Smooth muscle cell of trachea (primary cell): ENCODE measurements around the gene ZNF667. TPM values are rescaled to one million over a fixed set of nuclear protein-coding genes. Genes with fewer than 3 reads are reported as not detected.

ENCODE experiments used
- total RNA-seq: library from RNA; depleted of rRNA; stranded (reverse); fragments of >200 nt; gene quantifications from 2 replicates; pipeline ENCODE4 v1.2.1, GENCODE V29; 2014

Gene ZNF667
- 3.9 and 7.6 TPM in 2 replicates for total RNA-seq

DNA sequence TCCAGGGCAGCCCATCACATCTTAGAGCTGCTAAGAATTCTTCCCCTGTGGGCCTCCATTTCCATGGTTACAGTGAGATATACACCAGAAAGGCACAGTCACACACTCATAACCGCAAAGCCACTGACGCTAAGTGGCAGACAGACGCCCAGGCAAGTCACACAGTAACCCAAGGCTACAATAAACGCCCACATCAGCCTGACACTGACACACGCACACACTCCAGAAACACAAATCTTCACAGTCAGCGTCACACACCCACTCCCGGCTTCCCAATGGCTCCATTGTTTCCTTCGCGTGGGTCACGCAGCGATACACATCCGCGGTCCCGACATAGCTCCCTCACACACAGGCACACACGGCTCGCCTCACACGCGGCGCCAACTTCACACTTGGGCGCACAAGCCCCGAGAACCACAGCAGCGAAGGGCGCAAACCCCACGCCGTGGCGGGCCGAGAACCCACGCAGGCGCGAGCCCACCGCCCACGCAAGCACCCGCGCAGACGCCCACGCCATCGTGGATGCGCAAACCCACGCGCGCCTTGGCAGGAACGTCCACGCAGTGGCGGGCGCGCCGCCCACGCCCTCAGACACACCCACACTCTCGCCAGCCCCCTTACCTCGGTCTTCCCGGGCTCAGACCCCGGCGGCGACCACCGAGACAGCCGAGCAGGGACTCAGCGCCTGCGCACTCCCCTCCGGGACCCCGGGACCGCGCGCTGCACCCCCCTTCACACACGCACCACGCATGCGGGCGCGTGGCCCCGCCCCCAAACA lies at the start of gene ZNF667:
Gene ZNF667 (minus strand): TSS at position 695 of the 778 bp plus-strand sequence. CDS start 14,975 bp downstream, outside the sequence.

DNA sequence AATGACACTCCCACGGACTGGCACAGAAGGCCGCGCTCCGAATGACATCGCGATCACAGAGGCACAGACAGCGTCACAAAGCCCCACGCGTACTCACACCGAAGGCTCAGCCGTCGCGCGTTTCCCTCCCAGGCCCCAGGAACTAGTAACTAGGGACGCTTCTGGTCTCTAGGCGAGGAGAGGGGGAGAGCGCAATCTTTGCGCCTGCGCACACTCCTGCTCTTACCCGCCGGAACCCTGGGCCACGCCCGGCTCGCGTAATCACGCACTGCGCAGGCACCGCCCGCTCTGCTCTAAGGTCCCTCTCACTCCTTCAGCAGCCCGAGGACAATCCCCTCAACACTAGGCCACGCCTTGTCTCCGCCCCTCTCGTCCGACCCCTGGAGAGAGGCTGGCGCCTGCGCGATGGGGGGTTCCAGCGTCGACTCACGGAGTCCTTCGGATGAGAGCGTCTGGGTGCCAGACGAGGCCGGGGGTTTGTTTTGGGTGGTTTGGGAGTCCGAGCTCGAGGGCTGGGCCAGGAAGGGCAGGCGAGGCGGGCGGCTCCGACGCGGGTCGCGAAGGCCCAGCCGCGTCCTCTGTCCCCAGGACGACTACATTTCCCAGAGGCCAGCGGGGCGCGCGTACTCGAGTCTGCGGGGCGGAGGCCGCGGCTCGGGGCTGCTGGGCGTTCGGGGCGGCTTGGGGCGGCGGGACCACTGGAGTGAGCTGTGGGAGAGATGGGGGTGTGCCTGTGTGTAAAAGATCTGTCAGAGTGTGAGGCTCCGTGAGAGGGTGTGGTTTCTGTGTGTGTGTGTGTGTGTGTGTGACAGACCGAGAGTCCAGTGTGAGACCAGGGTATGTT lies 30.5 kb upstream of the ZNF667 start, which contains the start of gene ZNF471:
Gene ZNF471 (plus strand): TSS at position 410 of the 844 bp plus-strand sequence. CDS start 3,717 bp downstream, outside the sequence.

DNA sequence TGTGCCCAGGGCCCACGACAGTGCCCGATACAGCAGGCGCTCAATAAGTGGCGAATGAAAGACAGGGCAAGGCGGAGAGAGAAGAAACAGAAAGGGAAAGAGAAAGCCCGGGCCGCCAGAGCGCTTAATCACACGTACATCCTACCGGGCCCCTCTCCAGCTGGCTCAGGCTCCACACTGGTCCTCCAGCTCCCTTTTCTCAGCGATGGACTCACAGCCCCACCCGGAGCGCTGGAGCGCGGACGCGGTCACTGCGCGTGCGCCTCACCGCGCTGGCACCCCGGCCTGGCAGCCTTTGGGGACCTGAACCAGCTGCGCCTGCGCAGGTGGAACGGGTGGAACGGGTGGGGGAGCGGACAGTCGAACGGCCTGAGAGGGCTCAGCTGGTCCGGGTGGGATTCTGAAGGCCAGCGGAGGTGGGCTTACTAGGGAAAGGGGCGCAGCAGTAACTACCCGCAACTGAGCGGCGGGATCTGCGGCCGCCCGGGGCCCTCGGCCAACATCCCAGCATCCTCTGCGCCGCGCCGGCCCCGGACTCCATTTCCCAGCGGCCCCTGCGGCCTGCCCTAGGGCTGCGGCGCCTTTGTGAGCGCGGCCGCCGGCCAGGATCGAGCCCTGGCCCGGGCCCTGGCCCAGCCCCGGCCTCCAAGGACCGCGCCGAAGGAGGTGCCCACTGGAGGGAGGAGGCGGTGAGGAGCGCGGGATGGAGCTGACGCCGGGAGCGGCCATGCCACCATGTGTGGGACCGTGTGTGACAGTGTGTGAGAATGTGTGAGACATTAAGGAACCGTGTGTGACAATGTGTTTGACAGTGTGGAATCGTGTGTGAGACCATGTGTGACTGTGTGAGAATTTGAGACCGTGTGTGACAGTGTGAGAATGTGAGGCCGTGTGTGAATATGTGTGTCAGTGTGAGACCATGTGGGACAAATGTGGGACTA lies 73.1 kb downstream of the ZNF667 start, which contains the start of gene ZNF583:
Gene ZNF583 (plus strand): TSS at position 569 of the 941 bp plus-strand sequence. CDS start 2,783 bp downstream, outside the sequence.

DNA sequence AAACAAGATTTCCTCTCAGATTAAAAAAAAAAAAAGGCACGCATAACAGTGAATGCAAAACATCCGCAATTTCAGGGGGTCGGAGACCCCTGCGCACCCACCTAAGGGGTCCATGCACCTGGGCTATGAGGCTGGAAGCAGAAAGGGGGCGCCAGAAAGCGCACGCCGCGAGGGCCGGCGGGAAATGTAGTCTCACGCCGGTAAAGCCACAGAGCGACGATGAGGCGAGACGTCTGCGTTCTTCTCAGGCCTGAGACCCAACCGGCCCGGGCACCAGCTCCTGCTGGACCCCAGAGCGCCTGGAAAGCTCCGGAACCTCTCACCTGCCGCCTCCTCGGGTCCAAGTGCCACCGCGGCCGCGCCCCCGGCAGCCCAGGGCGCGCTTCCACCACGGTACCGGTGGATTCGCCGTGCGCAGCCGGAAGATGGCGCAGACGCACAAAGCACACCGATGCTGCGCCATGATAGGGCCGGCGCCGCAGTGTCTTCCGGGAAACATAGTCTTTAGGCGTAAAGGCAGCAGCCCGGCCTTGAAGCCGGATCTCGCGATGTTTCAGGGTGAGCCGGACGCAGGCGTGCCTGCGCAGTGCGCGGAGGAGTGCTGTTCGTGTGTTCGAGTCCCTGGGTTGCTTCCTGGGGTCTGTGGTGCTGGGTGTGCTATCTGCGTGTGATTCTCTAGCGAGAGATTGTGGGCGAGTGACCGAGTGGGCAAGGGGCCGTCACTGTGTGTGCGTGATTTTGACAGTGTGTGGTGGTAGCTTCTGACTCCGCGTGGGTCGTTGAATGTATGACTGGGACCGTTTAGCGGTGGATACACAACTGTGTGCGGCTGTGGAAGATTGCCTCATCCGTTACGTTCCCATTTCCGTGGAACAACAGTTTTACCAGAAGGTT lies 83.8 kb downstream of the ZNF667 start, which contains the start of gene ZNF582:
Gene ZNF582 (minus strand): TSS at position 416 of the 894 bp plus-strand sequence. CDS start 1,782 bp downstream, outside the sequence.

Other genes starting within 250 kb of the ZNF667 start
- gene EDDM13, start 204.6 kb downstream of the ZNF667 start, total RNA-seq = not detected in 2 replicates
- 10.5 and 11.2 TPM in 2 replicates for gene ZSCAN5A, start 162.5 kb downstream of the ZNF667 start, total RNA-seq
- 2.6 and 3.6 TPM in 2 replicates for gene ZNF582, start 83.8 kb downstream of the ZNF667 start, total RNA-seq
- 5.7 and 5.8 TPM in 2 replicates for gene ZNF583, start 73.0 kb downstream of the ZNF667 start, total RNA-seq
- gene ZNF471, start 30.5 kb upstream of the ZNF667 start, total RNA-seq = 5.0 and 5.7 TPM in 2 replicates
- 9.9 and 13.1 TPM in 2 replicates for gene ZFP28, start 61.6 kb upstream of the ZNF667 start, total RNA-seq
- 6.4 and 6.9 TPM in 2 replicates for gene ZNF470, start 90.1 kb upstream of the ZNF667 start, total RNA-seq
- gene ZNF71, start 118.0 kb upstream of the ZNF667 start, total RNA-seq = 9.4 and 9.5 TPM in 2 replicates
- gene SMIM17, start 165.8 kb upstream of the ZNF667 start, total RNA-seq = 0.33 TPM in 1 of 2 replicates, not detected in the other
- gene ZNF835, start 194.4 kb upstream of the ZNF667 start, total RNA-seq = 0.15 and 1.2 TPM in 2 replicates